Keratinocyte (primary cell): ENCODE data around the gene GLT1D1.

Experiments
- CTCF ChIP-seq, 3 experiments: IDR thresholded peaks in 1 of 3; conservative IDR thresholded peaks in 1 of 3; optimal IDR thresholded peaks in 1 of 3; 2 replicates in 2 of 3; 3 replicates in 1 of 3; pipeline versions ENCODE3 to v1.5.1; 2011; ENCODE audit warnings: low read length in 3 of 3, mild to moderate bottlenecking in 3 of 3, moderate library complexity in 2 of 3, control low read depth in 1 of 3, inconsistent platforms in 1 of 3; ENCODE audit not compliant: insufficient read depth in 2 of 3; ENCODE audit errors: extremely low read depth in 1 of 3
- EZH2 ChIP-seq: IDR thresholded peaks from one replicate; pipeline ENCODE4 v1.6.1; 2012; ENCODE audit warnings: inconsistent platforms, mild to moderate bottlenecking, low read length, moderate library complexity

DNA sequence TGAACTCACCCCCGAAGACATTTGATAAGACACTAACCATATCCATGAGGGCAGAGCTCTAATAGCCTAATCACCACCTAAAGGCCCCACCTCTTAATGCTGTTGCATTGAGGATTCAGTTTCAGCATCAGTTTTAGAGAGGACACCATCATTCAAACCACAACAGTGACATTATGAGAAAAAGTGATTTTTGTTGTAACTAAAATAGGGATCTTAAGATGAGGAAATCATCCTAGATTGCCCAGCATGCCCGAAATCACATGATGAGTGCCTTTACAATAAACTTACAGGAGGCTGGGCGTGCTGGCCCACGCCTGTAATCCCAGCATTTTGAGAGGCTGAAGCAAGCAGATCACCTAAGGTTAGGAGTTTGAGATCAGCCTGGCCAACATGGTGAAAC lies 9.7 kb upstream of the GLT1D1 start:
- TF ChIP-seq CTCF (optimal IDR thresholded peaks at IDR 0.05 in 1 of 3, IDR thresholded peaks at IDR 0.05 in 1 of 3, conservative IDR thresholded peaks at IDR 0.05 in 1 of 3; ENCODE audit: extremely low read depth in 1 of 3, insufficient read depth in 2 of 3, low read length in 3 of 3) (no peak), EZH2 (no peak)
